HG02852 (cell line): ENCODE results near the gene LRP1B.

Experiments used
- ATAC-seq: cut with Tn5 transposase; IDR thresholded peaks from one replicate; pipeline ENCODE4 v1.9.1; 2021; ENCODE audit warnings: mild to moderate bottlenecking, moderate library complexity; ENCODE audit not compliant: unreplicated experiment

Gene LRP1B

DNA sequence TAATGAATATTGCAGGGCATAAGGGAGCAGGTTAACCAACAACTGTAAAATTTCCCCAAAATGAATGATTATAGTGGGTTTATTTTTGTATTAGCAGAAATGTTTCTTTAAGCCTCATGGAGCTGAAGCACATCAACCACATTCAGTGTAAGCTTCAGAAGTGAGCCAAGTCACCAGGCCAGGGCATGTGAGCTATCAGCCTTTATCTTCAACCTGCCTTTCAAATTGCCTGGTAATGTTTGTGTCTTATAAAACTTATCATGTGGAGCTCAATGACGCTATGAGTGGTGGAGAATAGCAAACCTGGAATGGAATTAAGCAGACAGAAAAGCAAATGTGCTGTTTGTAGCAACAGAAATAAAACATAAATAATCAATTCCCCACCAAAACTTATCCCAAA, 1068.4 kb downstream of the LRP1B start:
- no peak for ATAC-seq

GRCh38 chr2:141062031-141062430, 1068.8 kb downstream of the LRP1B start:
- ATAC-seq, result no peak

- no peak for ATAC-seq
Measured at GRCh38 chr2:141058556-141058955, 1072.3 kb downstream of the LRP1B start.

DNA sequence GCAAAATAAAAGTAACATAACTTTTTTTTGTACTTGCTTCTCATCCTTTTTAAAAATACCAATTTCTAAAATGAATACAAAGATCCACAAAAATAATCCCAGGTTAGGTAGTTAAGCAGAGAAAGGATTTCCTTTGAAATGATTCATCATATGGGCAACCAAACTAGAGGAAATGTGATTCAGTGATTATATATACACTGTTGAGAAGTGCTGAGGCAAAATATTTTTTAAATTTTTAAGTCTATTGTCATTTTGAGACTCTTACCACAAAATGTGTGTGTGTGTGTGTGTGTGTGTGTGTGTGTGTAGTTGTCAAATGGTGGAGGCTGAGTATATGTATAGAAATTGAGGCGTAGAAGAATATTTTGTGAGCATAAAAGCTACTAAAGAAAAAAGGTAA, 1075.3 kb downstream of the LRP1B start:
- no peak for ATAC-seq

DNA sequence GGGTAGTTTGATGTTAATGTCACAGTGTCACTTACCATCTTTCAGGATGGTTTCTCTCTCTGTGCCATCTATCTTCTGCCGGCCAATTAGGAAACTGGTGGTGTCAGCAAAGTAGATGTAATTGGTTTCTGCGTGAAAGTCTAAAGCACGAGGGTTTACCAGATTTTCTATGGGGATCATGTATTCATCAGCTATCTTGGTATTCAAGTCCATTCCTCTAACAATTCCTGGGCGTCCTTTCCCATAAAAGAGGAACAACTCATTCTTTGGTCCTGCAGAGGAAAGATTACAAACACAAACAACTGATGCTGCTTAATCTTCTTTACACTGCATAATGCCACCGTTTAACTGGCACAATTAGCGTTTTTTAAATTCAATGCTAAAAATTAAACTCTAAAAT, 1081.9 kb downstream of the LRP1B start:
- no peak for ATAC-seq

DNA sequence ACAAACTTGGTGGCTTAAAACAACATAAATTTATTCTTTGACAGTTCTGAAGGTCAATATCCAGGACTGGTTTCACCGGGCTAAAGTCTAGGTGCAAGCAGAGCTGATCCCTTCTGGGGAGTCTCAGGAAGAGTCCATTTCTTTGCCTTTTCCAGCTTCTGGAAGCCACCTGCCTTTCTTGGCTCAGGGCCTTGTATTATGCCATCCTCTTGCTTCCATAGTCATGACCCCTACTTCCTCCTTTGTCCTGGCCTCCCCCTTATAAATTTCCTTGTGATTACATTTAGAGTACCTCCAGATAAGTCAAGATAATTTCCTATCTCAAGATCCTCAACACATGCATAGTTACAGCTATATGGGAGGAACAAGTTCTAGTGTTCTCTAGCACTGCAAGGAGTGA, 1089.5 kb downstream of the LRP1B start:
- no peak for ATAC-seq

DNA sequence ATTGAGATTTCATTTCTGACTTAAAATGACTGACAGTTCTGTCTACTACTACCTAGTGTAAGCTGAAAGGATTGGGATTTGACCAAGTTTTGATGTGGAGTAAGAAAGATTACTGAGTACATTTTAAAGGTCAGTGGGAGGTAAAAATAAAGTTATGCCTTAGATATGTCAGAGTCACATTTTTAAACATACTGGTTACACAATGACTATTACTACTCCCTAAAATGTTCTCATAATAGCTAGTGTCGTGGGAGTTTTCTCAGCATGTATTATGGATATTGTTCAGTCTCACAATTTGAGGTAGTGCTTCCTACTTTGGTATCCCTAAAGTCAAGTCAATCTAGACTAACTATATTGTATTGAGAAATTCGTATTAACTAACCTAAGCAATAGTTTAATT, 1092.5 kb downstream of the LRP1B start:
- no peak for ATAC-seq

DNA sequence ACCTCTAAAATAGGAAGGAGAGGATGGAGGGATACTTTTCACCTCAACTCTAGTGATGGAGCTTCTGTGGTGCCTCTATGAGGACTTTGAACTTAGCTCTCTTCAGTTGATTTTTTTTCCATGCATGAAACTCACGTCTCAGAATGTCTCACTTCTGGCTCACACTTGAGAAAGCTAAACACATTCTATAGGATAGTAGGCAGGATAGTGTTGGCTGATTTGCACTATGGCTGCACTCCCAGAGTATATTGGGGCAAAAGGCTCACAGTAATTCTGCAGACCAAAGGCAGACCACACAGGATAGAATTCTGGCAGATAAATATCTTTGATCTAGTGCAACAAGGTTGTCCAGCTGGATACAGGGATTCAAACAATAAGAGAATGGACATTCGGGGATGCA, 1093.5 kb downstream of the LRP1B start:
- no peak for ATAC-seq

GRCh38 chr2:141035846-141036420, 1094.9 kb downstream of the LRP1B start:
- no peak for ATAC-seq

DNA sequence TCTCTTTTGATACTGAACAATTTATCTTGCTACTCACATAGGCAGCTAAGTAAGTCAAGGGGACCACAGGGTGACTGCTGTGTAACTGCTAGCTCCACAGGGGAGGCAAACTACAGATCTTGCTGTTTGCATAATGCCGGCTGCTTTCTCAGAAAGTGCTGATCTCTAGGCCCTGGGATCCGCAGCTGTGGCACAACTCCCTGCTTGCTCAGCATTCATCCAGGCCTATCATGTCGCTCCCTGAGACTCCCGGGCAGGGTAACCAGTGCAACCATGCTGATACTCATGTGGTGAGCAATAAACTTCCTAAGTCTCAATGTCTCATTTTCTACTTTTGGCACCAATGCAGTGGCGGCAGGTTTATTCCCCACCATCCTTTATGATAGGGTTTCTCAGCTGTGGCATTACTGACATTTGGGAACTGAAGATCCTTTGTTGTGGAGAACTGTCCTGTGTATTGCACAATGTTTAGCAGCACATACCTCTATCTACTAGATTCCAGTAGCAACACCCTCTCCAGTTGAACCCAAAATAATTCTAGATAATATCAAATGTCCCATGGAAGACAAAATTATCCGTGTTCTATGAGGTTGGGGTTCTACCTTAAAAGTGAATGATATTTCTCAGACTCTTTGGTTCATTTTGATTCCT, 1101.3 kb downstream of the LRP1B start:
- ATAC-seq, result no peak

GRCh38 chr2:141027221-141027620, 1103.6 kb downstream of the LRP1B start:
- ATAC-seq, result no peak

- ATAC-seq, result no peak
Measured at GRCh38 chr2:141021611-141022010, 1109.2 kb downstream of the LRP1B start.

- no peak for ATAC-seq
Measured at GRCh38 chr2:141021109-141021508, 1109.7 kb downstream of the LRP1B start.

DNA sequence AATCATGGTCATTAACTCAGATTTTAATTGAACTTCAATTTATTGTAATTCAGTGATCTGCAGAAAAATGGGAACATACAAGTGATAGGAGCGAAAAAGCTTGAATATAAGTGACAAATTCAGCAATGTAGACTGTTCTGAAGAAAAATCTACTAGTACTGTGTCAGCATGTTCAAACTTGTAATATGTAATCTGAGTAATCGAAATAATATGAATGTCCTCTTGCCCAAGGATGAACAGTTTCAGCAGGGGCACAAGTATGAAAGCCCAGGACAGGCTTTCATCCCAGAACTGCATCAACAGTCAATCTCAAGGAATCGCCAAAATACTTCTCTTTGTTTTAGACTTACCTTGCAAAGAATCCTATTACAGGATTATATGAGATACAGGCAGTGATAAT, 1110.5 kb downstream of the LRP1B start:
- ATAC-seq, result no peak

- ATAC-seq, result no peak
Measured at GRCh38 chr2:141015341-141016047, 1115.3 kb downstream of the LRP1B start.

DNA sequence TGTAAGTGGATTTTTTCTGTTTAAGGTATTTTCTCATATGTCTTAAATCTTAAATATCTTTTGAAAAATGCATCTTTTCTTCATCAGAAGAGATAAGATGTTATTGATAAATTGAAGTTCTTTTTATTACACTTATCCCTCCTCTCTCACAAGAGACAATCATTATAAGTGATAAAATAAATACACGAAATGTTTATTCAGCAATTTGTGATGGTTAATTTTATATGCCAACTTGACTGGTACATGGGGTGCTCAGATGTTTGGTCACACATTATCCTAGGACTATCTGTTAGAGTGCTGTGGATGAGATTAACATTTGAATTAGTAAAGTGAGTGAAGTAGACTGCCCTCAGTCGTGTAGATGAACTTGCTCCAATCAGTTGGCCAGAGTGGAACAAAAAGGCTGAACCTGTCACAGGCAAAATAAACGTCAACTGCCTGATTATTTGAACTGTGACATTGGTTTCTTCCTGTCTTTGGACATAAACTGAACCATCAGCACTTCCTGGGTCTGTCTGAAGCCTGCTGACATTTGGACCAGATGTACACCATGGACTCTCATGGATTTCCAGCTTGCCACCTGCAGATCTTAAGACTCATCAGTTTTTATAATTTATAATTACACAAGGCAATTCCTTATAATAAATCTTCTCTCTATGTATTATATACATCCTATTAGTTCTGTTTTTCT, 1126.7 kb downstream of the LRP1B start:
- no peak for ATAC-seq

GRCh38 chr2:141001750-141002149, 1129.1 kb downstream of the LRP1B start:
- ATAC-seq, result no peak

- no peak for ATAC-seq
Measured at GRCh38 chr2:140998577-140998976, 1132.2 kb downstream of the LRP1B start.

GRCh38 chr2:140998017-140998416, 1132.8 kb downstream of the LRP1B start:
- ATAC-seq, result no peak

DNA sequence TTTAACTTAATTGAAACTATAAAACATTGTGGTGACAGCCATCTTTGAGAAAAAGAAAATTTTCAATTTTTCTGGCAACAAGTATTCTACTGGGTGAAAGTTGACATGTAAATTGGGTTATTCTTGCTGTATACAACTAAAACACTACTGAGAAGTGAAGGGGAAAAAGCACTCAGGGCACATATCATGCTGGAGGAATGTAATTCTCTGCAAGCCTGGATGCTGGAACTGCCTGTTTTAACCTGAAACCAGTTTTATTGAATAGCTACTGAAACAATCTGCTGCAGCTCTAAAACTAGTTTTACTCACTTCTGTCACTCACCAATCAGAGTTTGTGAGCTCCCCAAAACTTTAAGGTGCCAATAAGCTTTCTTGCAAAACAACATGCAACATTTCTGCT, 1136.0 kb downstream of the LRP1B start:
- no peak for ATAC-seq

GRCh38 chr2:140990416-140990815, 1140.4 kb downstream of the LRP1B start:
- ATAC-seq, result no peak

GRCh38 chr2:140988597-140988996, 1142.2 kb downstream of the LRP1B start:
- ATAC-seq, result no peak
